HEK293 (cell line): ENCODE measurements around the gene CAGE1.
"Not testable (repeated sequence)": the region's sequence is repeated elsewhere in the genome, so short reads cannot be mapped to it uniquely, and the experiment has no call there.

Experiments used
- CTCF ChIA-PET: fragments of 350-600 bp; formaldehyde crosslinking; extraction: SDS; loops from one replicate; lab custom pipeline; 2021; ENCODE audit warnings: antibody characterized with exemption; lab: Yijun Ruan, JAX
- POLR2A ChIA-PET: fragments of 300-600 bp; formaldehyde crosslinking; extraction: SDS; loops from one replicate; lab custom pipeline; 2020; ENCODE audit warnings: antibody characterized with exemption, inconsistent platforms; lab: Yijun Ruan, JAX
- H3K27ac ChIP-seq: fragments of 200-500 bp; sonication (Bioruptor generic); 2 replicates; pipeline ENCODE4 v1.5.1; 2014; ENCODE audit warnings: low read depth, low read length, control low read depth, inconsistent platforms; ENCODE audit errors: extremely low read depth
- H3K36me3 ChIP-seq, 2 experiments: fragments of 200-500 bp in 1 of 2; sonication (Bioruptor generic) in 1 of 2; 1 replicate in 1 of 2; 2 replicates in 1 of 2; pipeline ENCODE4 v1.5.1; 2014 to 2017; ENCODE audit warnings: inconsistent platforms in 2 of 2, low read length in 2 of 2; ENCODE audit not compliant: control insufficient read depth in 2 of 2, insufficient read depth in 1 of 2
- H3K4me1 ChIP-seq: fragments of 200-500 bp; sonication (Bioruptor generic); 2 replicates; pipeline ENCODE4 v1.5.1; 2014; ENCODE audit warnings: mild to moderate bottlenecking, low read length, inconsistent platforms; ENCODE audit not compliant: control insufficient read depth, insufficient read depth
- H3K4me3 ChIP-seq: 2 replicates; pipeline ENCODE4 v1.5.1; 2011; ENCODE audit warnings: low read depth, mild to moderate bottlenecking, control low read depth, low read length, moderate library complexity
- H3K9me3 ChIP-seq: fragments of 200-500 bp; sonication (Bioruptor generic); 2 replicates; pipeline ENCODE4 v1.5.1; 2014; ENCODE audit warnings: low read depth, low read length, inconsistent platforms; ENCODE audit not compliant: control insufficient read depth, insufficient read depth
- KLF1 ChIP-seq: fragments of 450-650 bp; formaldehyde crosslinking; IDR thresholded peaks from 2 replicates; pipeline ENCODE4 v1.5.1; 2016; ENCODE audit warnings: missing biosample characterization, missing genetic modification characterization
- ZBTB20 ChIP-seq: fragments of 450-650 bp; formaldehyde crosslinking; IDR thresholded peaks from 2 replicates; pipeline ENCODE4 v1.5.1; 2016; ENCODE audit warnings: missing biosample characterization, missing genetic modification characterization
- ZEB2 ChIP-seq: fragments of 450-650 bp; formaldehyde crosslinking; IDR thresholded peaks from 2 replicates; pipeline ENCODE4 v1.5.1; 2016; ENCODE audit warnings: missing biosample characterization, missing genetic modification characterization
- ZFHX2 ChIP-seq: fragments of 450-650 bp; formaldehyde crosslinking; conservative IDR thresholded peaks from 2 replicates; pipeline ENCODE4 v1.5.1; 2016; ENCODE audit warnings: missing biosample characterization, missing genetic modification characterization
- ZNF157 ChIP-seq: fragments of 450-650 bp; formaldehyde crosslinking; IDR thresholded peaks from 2 replicates; pipeline ENCODE4 v1.5.1; 2016; ENCODE audit warnings: missing biosample characterization, missing genetic modification characterization
- ZNF169 ChIP-seq: fragments of 450-650 bp; formaldehyde crosslinking; IDR thresholded peaks from 2 replicates; pipeline ENCODE4 v1.5.1; 2016; ENCODE audit warnings: missing biosample characterization, missing genetic modification characterization
- ZNF223 ChIP-seq: fragments of 450-650 bp; formaldehyde crosslinking; IDR thresholded peaks from 2 replicates; pipeline ENCODE4 v1.5.1; 2016; ENCODE audit warnings: missing biosample characterization, missing genetic modification characterization
- ZNF23 ChIP-seq: fragments of 450-650 bp; formaldehyde crosslinking; IDR thresholded peaks from 2 replicates; pipeline ENCODE4 v1.5.1; 2016; ENCODE audit warnings: missing biosample characterization, missing genetic modification characterization, borderline replicate concordance
- ZNF335 ChIP-seq: fragments of 450-650 bp; formaldehyde crosslinking; conservative IDR thresholded peaks from 2 replicates; pipeline ENCODE4 v1.5.1; 2016; ENCODE audit warnings: missing biosample characterization, missing genetic modification characterization
- ZNF510 ChIP-seq: fragments of 450-650 bp; formaldehyde crosslinking; IDR thresholded peaks from 2 replicates; pipeline ENCODE4 v1.5.1; 2018; ENCODE audit warnings: mild to moderate bottlenecking, missing genetic modification characterization, missing biosample characterization; ENCODE audit not compliant: insufficient replicate concordance
- ZNF707 ChIP-seq: fragments of 450-650 bp; formaldehyde crosslinking; IDR thresholded peaks from 2 replicates; pipeline ENCODE4 v1.5.1; 2016; ENCODE audit warnings: missing biosample characterization, missing genetic modification characterization
- ZNF792 ChIP-seq: fragments of 450-650 bp; formaldehyde crosslinking; IDR thresholded peaks from 2 replicates; pipeline ENCODE4 v1.5.1; 2016; ENCODE audit warnings: missing biosample characterization, missing genetic modification characterization
- ZNF843 ChIP-seq: fragments of 450-650 bp; formaldehyde crosslinking; IDR thresholded peaks from 2 replicates; pipeline ENCODE4 v1.5.1; 2016; ENCODE audit warnings: missing biosample characterization, missing genetic modification characterization
- ZSCAN23 ChIP-seq: fragments of 450-650 bp; formaldehyde crosslinking; IDR thresholded peaks from 2 replicates; pipeline ENCODE4 v1.5.1; 2016; ENCODE audit warnings: missing biosample characterization, missing genetic modification characterization
- TF ChIP-seq, protein P1 (sequence below): fragments of 450-650 bp; formaldehyde crosslinking; IDR thresholded peaks from 2 replicates; pipeline ENCODE4; 2016; ENCODE audit warnings: missing biosample characterization, missing genetic modification characterization
- TF ChIP-seq, protein P2 (sequence below): IDR thresholded peaks from 2 replicates; pipeline ENCODE4 v1.6.1; 2011; ENCODE audit warnings: mild to moderate bottlenecking, low read depth, low read length, borderline replicate concordance
- TF ChIP-seq, protein P3 (sequence below): fragments of 450-650 bp; formaldehyde crosslinking; IDR thresholded peaks from 2 replicates; pipeline ENCODE4 v1.5.1; 2017; ENCODE audit warnings: missing biosample characterization, mild to moderate bottlenecking, missing genetic modification characterization, moderate library complexity
- TF ChIP-seq, protein P4 (sequence below): fragments of 450-650 bp; formaldehyde crosslinking; IDR thresholded peaks from 2 replicates; pipeline ENCODE4 v1.5.1; 2016; ENCODE audit warnings: missing biosample characterization, missing genetic modification characterization

The CAGE1 gene

DNA sequence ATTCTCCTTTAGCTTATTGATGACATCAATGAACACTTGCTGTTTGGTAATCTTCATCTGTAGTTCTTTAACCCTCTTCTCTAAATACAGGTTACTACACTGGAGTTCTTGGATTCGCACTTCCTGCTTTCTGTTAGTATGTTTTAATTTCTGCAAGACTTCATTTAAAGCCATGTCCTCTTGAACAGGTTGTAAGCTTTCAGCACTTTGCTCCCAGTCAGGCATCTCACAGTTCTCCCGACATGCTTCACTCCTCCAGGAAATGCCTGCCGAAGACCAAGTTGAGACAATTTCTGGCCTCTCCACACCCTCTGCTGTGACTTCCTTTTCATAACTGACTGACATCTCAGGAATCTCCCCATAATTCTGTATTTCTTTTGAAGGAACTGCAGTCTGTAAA is 15.8 kb downstream of the CAGE1 start:
- H3K9me3 ChIP-seq: no peaks in the 10 kb centered on the region
- H3K36me3 ChIP-seq: no peaks in the 10 kb centered on the region
- H3K4me1 ChIP-seq: no peaks in the 10 kb centered on the region
- H3K27ac ChIP-seq: no peak overlapping the region
- TF ChIP-seq ZEB2 (tag by site-specific recombination) (no peak), ZNF335 (tag by site-specific recombination) (no peak), ZNF707 (tag by site-specific recombination) (no peak), ZNF23 (tag by site-specific recombination) (no peak), ZNF157 (tag by site-specific recombination) (no peak), ZNF843 (no peak), ZNF169 (tag by site-specific recombination) (no peak), ZBTB20 (tag by site-specific recombination) (no peak), ZNF792 (tag by site-specific recombination) (no peak), ZNF510 (no peak), ZSCAN23 (tag by site-specific recombination) (no peak), ZNF223 (no peak), KLF1 (tag by site-specific recombination) (no peak), ZFHX2 (tag by site-specific recombination) (no peak)
- TF ChIP-seq, protein P1, sequence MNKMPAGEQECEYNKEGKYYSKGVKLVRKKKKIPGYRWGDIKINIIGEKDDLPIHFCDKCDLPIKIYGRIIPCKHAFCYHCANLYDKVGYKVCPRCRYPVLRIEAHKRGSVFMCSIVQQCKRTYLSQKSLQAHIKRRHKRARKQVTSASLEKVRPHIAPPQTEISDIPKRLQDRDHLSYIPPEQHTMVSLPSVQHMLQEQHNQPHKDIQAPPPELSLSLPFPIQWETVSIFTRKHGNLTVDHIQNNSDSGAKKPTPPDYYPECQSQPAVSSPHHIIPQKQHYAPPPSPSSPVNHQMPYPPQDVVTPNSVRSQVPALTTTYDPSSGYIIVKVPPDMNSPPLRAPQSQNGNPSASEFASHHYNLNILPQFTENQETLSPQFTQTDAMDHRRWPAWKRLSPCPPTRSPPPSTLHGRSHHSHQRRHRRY: no peak
- TF ChIP-seq, protein P2, sequence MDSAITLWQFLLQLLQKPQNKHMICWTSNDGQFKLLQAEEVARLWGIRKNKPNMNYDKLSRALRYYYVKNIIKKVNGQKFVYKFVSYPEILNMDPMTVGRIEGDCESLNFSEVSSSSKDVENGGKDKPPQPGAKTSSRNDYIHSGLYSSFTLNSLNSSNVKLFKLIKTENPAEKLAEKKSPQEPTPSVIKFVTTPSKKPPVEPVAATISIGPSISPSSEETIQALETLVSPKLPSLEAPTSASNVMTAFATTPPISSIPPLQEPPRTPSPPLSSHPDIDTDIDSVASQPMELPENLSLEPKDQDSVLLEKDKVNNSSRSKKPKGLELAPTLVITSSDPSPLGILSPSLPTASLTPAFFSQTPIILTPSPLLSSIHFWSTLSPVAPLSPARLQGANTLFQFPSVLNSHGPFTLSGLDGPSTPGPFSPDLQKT: no peak
- TF ChIP-seq, all 188 proteins: peak for 0
- ChIA-PET CTCF (interaction anchor here (0.7 to 1.2 kb wide), 3 partner anchors 45 to 818 kb away, joined by 3 to 4 read pairs (median 3); no protein-coding TSS in a partner anchor), POLR2A (no interaction called here)
- H3K4me3 ChIP-seq: no peak overlapping the region

DNA sequence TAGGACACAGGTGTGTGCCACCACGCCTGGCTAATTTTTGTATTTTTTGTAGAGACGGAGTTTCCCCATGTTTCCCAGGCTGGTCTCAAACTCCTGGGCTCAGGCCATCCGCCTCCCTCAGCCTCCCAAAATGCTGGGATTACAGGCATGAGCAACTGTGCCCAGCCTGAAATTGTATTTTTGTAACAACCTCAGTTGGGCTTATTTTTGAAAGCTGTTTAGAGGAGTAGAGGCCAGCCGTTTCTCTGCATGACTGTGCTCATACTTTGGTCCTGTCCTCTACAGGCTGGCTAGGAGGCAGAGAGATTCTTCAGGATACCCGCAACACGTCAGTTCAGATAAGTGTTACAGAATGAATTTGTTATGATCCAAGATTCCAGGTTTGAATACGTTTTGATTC is 22.1 kb downstream of the CAGE1 start:
- H3K4me3 ChIP-seq: no peak overlapping the region
- H3K4me1 ChIP-seq: no peaks in the 10 kb centered on the region
- H3K9me3 ChIP-seq: no peaks in the 10 kb centered on the region
- ChIA-PET CTCF (interaction anchor here (1.0 to 1.6 kb wide), 2 partner anchors 8 to 29 kb away, joined by 3 to 4 read pairs; no protein-coding TSS in a partner anchor), POLR2A (no interaction called here)
- H3K27ac ChIP-seq: no peak overlapping the region
- TF ChIP-seq, protein P3, sequence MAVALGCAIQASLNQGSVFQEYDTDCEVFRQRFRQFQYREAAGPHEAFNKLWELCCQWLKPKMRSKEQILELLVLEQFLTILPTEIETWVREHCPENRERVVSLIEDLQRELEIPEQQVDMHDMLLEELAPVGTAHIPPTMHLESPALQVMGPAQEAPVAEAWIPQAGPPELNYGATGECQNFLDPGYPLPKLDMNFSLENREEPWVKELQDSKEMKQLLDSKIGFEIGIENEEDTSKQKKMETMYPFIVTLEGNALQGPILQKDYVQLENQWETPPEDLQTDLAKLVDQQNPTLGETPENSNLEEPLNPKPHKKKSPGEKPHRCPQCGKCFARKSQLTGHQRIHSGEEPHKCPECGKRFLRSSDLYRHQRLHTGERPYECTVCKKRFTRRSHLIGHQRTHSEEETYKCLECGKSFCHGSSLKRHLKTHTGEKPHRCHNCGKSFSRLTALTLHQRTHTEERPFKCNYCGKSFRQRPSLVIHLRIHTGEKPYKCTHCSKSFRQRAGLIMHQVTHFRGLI: peak; percentile 93
- TF ChIP-seq, protein P4, sequence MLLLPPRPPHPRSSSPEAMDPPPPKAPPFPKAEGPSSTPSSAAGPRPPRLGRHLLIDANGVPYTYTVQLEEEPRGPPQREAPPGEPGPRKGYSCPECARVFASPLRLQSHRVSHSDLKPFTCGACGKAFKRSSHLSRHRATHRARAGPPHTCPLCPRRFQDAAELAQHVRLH: no peak
- H3K36me3 ChIP-seq: no peaks in the 10 kb centered on the region

DNA sequence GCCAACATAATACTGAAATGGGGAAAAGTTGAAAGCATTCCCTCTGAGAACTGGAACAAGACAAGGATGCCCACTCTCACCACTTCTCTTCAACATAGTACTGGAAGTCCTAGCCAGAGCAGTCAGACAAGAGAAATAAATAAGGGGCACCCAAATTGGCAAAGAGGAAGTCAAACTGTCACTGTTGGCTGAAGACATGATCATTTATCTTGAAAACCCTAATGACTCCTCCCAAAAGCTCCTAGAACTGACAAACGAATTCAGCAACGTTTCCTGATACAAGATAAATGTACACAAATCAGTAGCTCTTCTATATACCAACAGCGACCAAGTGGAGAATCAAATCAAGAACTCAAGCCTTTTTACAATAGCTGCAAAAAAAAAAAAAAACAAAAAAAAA is 37.6 kb downstream of the CAGE1 start:
- POLR2A ChIA-PET, H3K4me1 ChIP-seq, H3K9me3 ChIP-seq, H3K4me3 ChIP-seq, H3K36me3 ChIP-seq, H3K27ac ChIP-seq: not testable (repeated sequence)
- CTCF ChIA-PET: interaction anchor here (0.6 kb wide), 1 partner anchor 693 kb away, joined by 3 read pairs; no protein-coding TSS in a partner anchor

DNA sequence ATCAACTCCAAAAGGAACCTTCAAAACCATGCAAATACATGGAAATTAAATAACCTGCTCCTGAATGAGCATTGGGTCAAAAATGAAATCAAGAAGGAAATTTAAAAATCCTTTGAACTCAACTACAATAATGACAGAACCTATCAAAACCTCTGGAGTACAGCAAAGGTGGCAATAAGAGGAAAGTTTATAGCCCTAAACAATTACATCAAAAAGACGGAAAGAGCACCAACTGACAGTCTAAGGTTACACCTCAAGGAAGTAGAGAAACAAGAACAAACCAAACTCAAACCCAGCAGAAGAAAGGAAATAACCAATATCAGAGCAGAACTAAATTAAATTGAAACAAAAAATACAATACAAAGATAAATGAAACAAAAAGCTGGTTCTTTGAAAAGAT is 39.0 kb downstream of the CAGE1 start:
- H3K36me3 ChIP-seq, H3K4me1 ChIP-seq, H3K9me3 ChIP-seq, H3K27ac ChIP-seq, POLR2A ChIA-PET, H3K4me3 ChIP-seq: not testable (repeated sequence)
- CTCF ChIA-PET: interaction anchor here (0.7 kb wide), 1 partner anchor 217 kb away, joined by 4 read pairs; no protein-coding TSS in a partner anchor
